Chondrocyte (in vitro differentiated cells): ENCODE data around the gene GPR137B. TPM values are rescaled to one million over a fixed set of nuclear protein-coding genes. Genes with fewer than 3 reads are reported as not detected.

ENCODE experiments used
- DNase-seq: peaks from one replicate; pipeline ENCODE4 v3.0.0; 2021; ENCODE audit warnings: mixed read lengths, low spot score
- H3K27ac Mint-ChIP-seq: one replicate; pipeline ENCODE4 v1.8.0; 2021; ENCODE audit warnings: mild to moderate bottlenecking, moderate library complexity, mixed read lengths; ENCODE audit not compliant: unreplicated experiment
- H3K27me3 Mint-ChIP-seq: 2 replicates; pipeline ENCODE4 v1.8.0; 2021; ENCODE audit warnings: low read depth, mixed read lengths
- H3K36me3 Mint-ChIP-seq: 2 replicates; pipeline ENCODE4 v1.8.0; 2021; ENCODE audit warnings: low read depth, mixed read lengths
- H3K4me1 Mint-ChIP-seq: 2 replicates; pipeline ENCODE4 v1.8.0; 2021; ENCODE audit warnings: low read depth, mild to moderate bottlenecking, mixed read lengths
- H3K4me3 Mint-ChIP-seq: one replicate; pipeline ENCODE4 v1.8.0; 2021; ENCODE audit warnings: mild to moderate bottlenecking, moderate library complexity, mixed read lengths; ENCODE audit not compliant: unreplicated experiment
- H3K9me3 Mint-ChIP-seq: 2 replicates; pipeline ENCODE4 v1.8.0; 2021; ENCODE audit warnings: low read depth, mixed read lengths
- CTCF ChIP-seq: fragments of 200-600 bp; sonication (generic); IDR thresholded peaks from 2 replicates; pipeline ENCODE4 v1.5.0; 2021; ENCODE audit warnings: antibody characterized with exemption, mild to moderate bottlenecking, moderate library complexity
- total RNA-seq: library from RNA; stranded (reverse); gene quantifications from 3 replicates; pipeline ENCODE4 v1.2.1, GENCODE V29; 2021

The GPR137B gene
- total RNA-seq, 1 donor from 2014 or later = 12.2 TPM

GRCh38 chr1:236150986-236151385 is 8.6 kb downstream of the GPR137B start:
- H3K4me1 Mint-ChIP-seq = no peaks in the 10 kb centered on the region
- no peak overlapping the region for H3K4me3 Mint-ChIP-seq
- no peak overlapping the region for H3K27ac Mint-ChIP-seq
- no peaks in the 10 kb centered on the region for H3K9me3 Mint-ChIP-seq
- no peak for TF ChIP-seq CTCF
- no peak for DNase-seq
- H3K36me3 Mint-ChIP-seq = no peaks in the 10 kb centered on the region
- H3K27me3 Mint-ChIP-seq = no peaks in the 10 kb centered on the region

- Mint-ChIP-seq H3K27ac (no peak overlapping the region), H3K27me3 (no peaks in the 10 kb centered on the region), H3K4me1 (no peaks in the 10 kb centered on the region), H3K9me3 (no peaks in the 10 kb centered on the region), H3K36me3 (no peaks in the 10 kb centered on the region), H3K4me3 (no peak overlapping the region)
- TF ChIP-seq CTCF = no peak
- peak; percentile 41 for DNase-seq
These were observed 9.5 kb downstream of the GPR137B start for GRCh38 chr1:236151739-236152424.

- Mint-ChIP-seq H3K4me3 (no peak overlapping the region), H3K27me3 (no peaks in the 10 kb centered on the region), H3K36me3 (no peaks in the 10 kb centered on the region), H3K4me1 (no peaks in the 10 kb centered on the region), H3K27ac (no peak overlapping the region), H3K9me3 (no peaks in the 10 kb centered on the region)
- TF ChIP-seq CTCF = no peak
- DNase-seq = peak; percentile 74
These were observed 11.8 kb downstream of the GPR137B start for GRCh38 chr1:236154126-236154525.

GRCh38 chr1:236154671-236155398 is 12.5 kb downstream of the GPR137B start:
- DNase-seq = peak; percentile 67
- H3K4me1 Mint-ChIP-seq = no peaks in the 10 kb centered on the region
- H3K27ac Mint-ChIP-seq = no peak overlapping the region
- H3K36me3 Mint-ChIP-seq = no peaks in the 10 kb centered on the region
- no peaks in the 10 kb centered on the region for H3K9me3 Mint-ChIP-seq
- H3K4me3 Mint-ChIP-seq = no peak overlapping the region
- H3K27me3 Mint-ChIP-seq = no peaks in the 10 kb centered on the region
- no peak for TF ChIP-seq CTCF

- H3K4me3 Mint-ChIP-seq = no peak overlapping the region
- H3K9me3 Mint-ChIP-seq = no peaks in the 10 kb centered on the region
- H3K4me1 Mint-ChIP-seq = no peaks in the 10 kb centered on the region
- no peak for TF ChIP-seq CTCF
- no peak overlapping the region for H3K27ac Mint-ChIP-seq
- DNase-seq = peak; percentile 77
- no peaks in the 10 kb centered on the region for H3K36me3 Mint-ChIP-seq
- H3K27me3 Mint-ChIP-seq = no peaks in the 10 kb centered on the region
These were observed 13.0 kb downstream of the GPR137B start for GRCh38 chr1:236155399-236155767.
